ENCODE measurements around the gene UMAD1.

The UMAD1 gene

DNA sequence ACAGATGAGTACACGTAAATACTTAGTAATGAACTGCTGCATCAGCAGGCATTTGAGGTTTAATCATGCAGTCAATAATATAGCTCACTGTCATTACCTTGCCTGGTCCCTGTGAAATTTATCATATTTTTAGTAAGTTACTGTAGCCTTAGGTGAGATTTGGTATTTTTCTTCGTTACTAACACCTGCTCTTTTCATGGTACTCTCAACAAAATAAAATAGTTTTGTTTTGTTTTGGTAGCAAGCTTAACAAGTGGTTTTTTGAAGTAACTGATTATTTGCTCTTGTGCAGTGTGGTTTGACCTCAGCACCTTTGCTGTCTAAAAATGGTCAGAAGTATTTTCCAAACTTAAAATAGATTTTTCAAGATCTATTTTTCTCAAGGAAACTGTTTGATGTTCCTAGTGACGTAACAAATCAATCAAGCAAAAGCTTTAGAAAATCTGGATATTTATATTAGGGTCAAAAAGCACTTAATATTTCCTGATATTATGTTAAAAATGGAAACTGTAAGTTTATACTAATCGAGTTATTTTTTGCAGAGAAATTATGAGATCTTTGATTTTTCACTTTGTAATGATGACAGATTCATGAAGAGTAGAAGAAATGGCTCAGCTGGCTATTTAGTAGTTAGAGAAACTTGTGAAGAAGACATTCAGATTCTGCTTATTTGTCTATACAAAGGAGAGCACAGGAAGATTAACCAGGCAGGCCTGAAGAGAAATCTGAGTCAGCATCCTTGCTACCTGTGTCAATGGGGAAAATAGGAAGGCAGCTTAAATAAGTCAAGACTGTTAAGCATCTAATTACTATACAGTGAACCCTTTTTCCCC, 98.9 kb downstream of the UMAD1 start:
- no peak overlapping the region for H3K4me3 ChIP-seq (ENCODE audit: low read depth, low read length)
- no peak for DNase-seq (ENCODE audit: low read depth)
- TF ChIP-seq, protein P1, sequence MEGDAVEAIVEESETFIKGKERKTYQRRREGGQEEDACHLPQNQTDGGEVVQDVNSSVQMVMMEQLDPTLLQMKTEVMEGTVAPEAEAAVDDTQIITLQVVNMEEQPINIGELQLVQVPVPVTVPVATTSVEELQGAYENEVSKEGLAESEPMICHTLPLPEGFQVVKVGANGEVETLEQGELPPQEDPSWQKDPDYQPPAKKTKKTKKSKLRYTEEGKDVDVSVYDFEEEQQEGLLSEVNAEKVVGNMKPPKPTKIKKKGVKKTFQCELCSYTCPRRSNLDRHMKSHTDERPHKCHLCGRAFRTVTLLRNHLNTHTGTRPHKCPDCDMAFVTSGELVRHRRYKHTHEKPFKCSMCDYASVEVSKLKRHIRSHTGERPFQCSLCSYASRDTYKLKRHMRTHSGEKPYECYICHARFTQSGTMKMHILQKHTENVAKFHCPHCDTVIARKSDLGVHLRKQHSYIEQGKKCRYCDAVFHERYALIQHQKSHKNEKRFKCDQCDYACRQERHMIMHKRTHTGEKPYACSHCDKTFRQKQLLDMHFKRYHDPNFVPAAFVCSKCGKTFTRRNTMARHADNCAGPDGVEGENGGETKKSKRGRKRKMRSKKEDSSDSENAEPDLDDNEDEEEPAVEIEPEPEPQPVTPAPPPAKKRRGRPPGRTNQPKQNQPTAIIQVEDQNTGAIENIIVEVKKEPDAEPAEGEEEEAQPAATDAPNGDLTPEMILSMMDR (IDR thresholded peaks at IDR 0.05; ENCODE audit: control insufficient read depth, extremely low read depth, insufficient read depth): no peak

DNA sequence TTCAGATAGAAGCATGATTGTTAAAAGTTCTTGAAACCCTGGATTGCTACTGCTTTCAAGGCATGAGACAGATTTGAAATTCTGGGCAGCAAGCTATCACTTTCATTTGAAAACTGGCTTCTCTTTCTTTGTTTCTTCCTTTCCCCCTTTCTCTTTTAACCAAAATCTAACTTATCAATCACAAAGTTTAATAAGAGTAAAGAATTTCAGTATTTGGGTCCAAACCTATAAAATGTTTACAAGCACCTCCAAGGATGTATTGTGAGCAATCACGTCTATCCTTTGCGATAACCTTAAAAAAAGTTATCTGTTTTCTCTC, 99.4 kb downstream of the UMAD1 start:
- TF ChIP-seq, protein P1 (IDR thresholded peaks at IDR 0.05; ENCODE audit: control insufficient read depth, extremely low read depth, insufficient read depth): no peak
- no peak overlapping the region for H3K4me3 ChIP-seq (ENCODE audit: low read depth, low read length)

DNA sequence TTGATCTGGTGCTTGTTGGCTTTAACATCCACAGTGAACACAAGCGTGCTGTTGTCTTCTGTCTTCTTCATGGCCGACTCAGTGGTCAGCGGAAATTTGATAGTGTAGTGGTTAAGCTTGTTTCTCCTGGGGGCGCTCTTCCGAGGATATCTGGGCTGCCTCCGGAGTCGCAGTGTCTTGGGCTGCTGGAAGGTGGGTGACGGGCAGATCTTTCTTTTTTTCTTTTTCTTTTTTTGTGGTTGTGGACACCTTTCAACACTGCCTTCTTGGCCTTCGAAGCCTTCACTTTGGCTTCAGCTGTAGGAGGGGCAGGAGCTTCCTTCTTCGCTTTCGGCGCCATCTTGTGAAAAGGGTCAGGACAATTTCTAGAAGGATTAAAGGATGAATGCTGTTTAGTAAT, 101.7 kb downstream of the UMAD1 start:
- TF ChIP-seq, protein P1 (IDR thresholded peaks at IDR 0.05; ENCODE audit: control insufficient read depth, extremely low read depth, insufficient read depth): no peak
- H3K4me3 ChIP-seq (ENCODE audit: low read depth, low read length): no peak overlapping the region
- DNase-seq (ENCODE audit: low read depth): no peak

More for the DNA sequence above, 99.4 kb downstream of the UMAD1 start:
- no peak for DNase-seq (ENCODE audit: low read depth)

DNA sequence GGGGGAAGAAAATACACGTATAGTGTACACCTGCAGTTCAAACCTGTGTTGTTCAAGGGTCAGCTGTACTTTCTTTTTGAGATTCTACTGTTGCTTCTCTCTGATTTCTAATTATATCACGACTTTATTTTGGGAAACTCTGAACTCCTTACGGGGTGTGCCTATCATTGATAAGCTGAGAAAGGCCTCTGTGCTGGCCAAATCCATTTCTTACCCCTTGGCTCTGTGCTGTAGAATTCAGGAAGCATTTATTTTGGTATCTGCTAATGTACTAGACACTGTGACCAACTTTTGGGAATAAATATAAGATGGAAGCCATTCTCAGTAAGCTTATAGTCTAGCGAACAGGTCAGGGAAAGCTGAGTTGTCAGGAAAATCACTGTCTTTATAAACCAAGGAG, 104.7 kb downstream of the UMAD1 start:
- TF ChIP-seq, protein P1 (IDR thresholded peaks at IDR 0.05; ENCODE audit: control insufficient read depth, extremely low read depth, insufficient read depth): no peak
- H3K4me3 ChIP-seq (ENCODE audit: low read depth, low read length): no peak overlapping the region
- no peak for DNase-seq (ENCODE audit: low read depth)

DNA sequence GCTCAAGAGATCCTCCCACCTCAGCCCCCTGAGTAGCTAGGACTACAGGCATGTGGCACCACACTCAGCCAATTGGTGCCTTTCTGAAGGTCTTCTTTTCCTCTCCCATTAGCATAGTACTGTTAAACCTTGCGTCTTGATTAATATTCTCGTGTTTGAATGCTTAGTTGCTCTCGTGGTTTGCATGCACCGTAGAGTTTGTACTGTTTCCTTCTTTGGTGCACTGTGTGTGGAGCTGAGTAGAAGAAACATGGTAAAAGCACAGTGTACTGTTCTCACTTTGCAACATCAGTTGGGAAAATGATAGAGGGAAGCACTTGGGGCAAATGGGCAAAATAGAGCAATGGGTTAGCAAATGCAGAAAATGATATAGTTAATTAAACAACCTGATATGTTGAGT, 105.4 kb downstream of the UMAD1 start:
- no peak overlapping the region for H3K4me3 ChIP-seq (ENCODE audit: low read depth, low read length)
- no peak for DNase-seq (ENCODE audit: low read depth)
- TF ChIP-seq, protein P1 (IDR thresholded peaks at IDR 0.05; ENCODE audit: control insufficient read depth, extremely low read depth, insufficient read depth): no peak

DNA sequence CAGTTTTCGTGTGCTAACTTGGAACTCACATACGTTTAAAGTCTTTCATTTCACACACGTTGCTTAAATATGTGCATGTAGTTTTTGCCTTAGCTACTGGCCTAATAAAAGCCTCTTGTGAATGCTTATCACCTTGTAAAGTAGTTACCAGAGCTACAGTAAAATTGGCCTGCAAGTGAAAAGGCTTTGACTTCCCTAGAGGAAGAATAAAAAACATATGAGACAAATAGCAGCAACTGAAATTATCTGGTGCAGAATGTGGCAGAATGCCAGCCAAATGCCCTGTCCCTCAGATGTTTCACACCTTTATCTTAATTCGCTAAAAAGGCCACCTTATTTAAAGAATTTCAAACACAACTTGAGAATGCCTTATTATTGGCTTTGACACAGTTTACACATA, 105.9 kb downstream of the UMAD1 start:
- DNase-seq (ENCODE audit: low read depth): no peak
- TF ChIP-seq, protein P1 (IDR thresholded peaks at IDR 0.05; ENCODE audit: control insufficient read depth, extremely low read depth, insufficient read depth): no peak
- no peak overlapping the region for H3K4me3 ChIP-seq (ENCODE audit: low read depth, low read length)

Data from LNCaP clone FGC (cell line).